SK-N-SH treated with all-trans-retinoic acid at 6 μM for 48 hours (cell line): ENCODE measurements around the gene FBLN5.

Experiments used
- ATAC-seq: fragments of 200-7000 bp; cut with Tn5 transposase; 3 replicates; pipeline ENCODE4 v1.9.1; 2020; ENCODE audit warnings: mild to moderate bottlenecking, moderate library complexity
- BACH2 ChIP-seq: fragments of 250-450 bp; sonication (Bioruptor Pico); IDR thresholded peaks from 2 replicates; pipeline ENCODE4 v1.9.0; 2021; ENCODE audit warnings: mild to moderate bottlenecking, borderline replicate concordance
- CREB5 ChIP-seq: fragments of 250-450 bp; sonication (Bioruptor Pico); IDR thresholded peaks from 2 replicates; pipeline ENCODE4 v1.5.1; 2020; ENCODE audit warnings: low read depth, mild to moderate bottlenecking, moderate library complexity
- CSDC2 ChIP-seq: fragments of 250-450 bp; sonication (Bioruptor Pico); IDR thresholded peaks from 2 replicates; pipeline ENCODE4 v1.5.0; 2020; ENCODE audit warnings: mild to moderate bottlenecking, moderate library complexity
- CSRNP3 ChIP-seq: fragments of 250-450 bp; sonication (Bioruptor Pico); IDR thresholded peaks from 2 replicates; pipeline ENCODE4 v1.5.1; 2021; ENCODE audit warnings: mild to moderate bottlenecking, moderate library complexity
- ESRRG ChIP-seq: fragments of 250-450 bp; sonication (Bioruptor Pico); IDR thresholded peaks from 2 replicates; pipeline ENCODE4 v1.6.1; 2021; ENCODE audit warnings: mild to moderate bottlenecking
- GLIS3 ChIP-seq: fragments of 250-450 bp; sonication (Bioruptor Pico); IDR thresholded peaks from 2 replicates; pipeline ENCODE4 v1.5.0; 2020; ENCODE audit warnings: mild to moderate bottlenecking, moderate library complexity
- ISL1 ChIP-seq: fragments of 250-450 bp; sonication (Bioruptor Pico); IDR thresholded peaks from 2 replicates; pipeline ENCODE4 v2.1.2; 2022; ENCODE audit warnings: mild to moderate bottlenecking, moderate library complexity
- OSR1 ChIP-seq: fragments of 250-450 bp; sonication (Bioruptor Pico); IDR thresholded peaks from 2 replicates; pipeline ENCODE4 v1.8.0; 2022; ENCODE audit warnings: moderate library complexity, mild to moderate bottlenecking, inconsistent platforms
- PATZ1 ChIP-seq: fragments of 250-450 bp; sonication (Bioruptor Pico); IDR thresholded peaks from 2 replicates; pipeline ENCODE4 v1.8.0; 2020; ENCODE audit warnings: mild to moderate bottlenecking, moderate library complexity, borderline replicate concordance
- PPARA ChIP-seq: fragments of 250-450 bp; sonication (Bioruptor Pico); IDR thresholded peaks from 2 replicates; pipeline ENCODE4 v1.5.0; 2020; ENCODE audit warnings: mild to moderate bottlenecking, borderline replicate concordance
- RARB ChIP-seq: fragments of 250-450 bp; sonication (Bioruptor Pico); IDR thresholded peaks from 2 replicates; pipeline ENCODE4 v1.8.0; 2021; ENCODE audit warnings: mild to moderate bottlenecking, moderate library complexity
- SNAI2 ChIP-seq: fragments of 250-450 bp; sonication (Bioruptor Pico); IDR thresholded peaks from 2 replicates; pipeline ENCODE4 v1.5.0; 2020; ENCODE audit warnings: mild to moderate bottlenecking, moderate library complexity
- TCF4 ChIP-seq: fragments of 250-450 bp; sonication (Bioruptor Pico); IDR thresholded peaks from 2 replicates; pipeline ENCODE4 v1.8.0; 2021; ENCODE audit warnings: mild to moderate bottlenecking, moderate library complexity, borderline replicate concordance
- TOX ChIP-seq: fragments of 250-450 bp; sonication (Bioruptor Pico); IDR thresholded peaks from 2 replicates; pipeline ENCODE4 v1.8.0; 2021; ENCODE audit warnings: mild to moderate bottlenecking, moderate library complexity, borderline replicate concordance
- TSHZ2 ChIP-seq: fragments of 250-450 bp; sonication (Bioruptor Pico); IDR thresholded peaks from 2 replicates; pipeline ENCODE4 v1.5.0; 2020; ENCODE audit warnings: mild to moderate bottlenecking, moderate library complexity
- ZC3H10 ChIP-seq: fragments of 250-450 bp; sonication (Bioruptor Pico); IDR thresholded peaks from 2 replicates; pipeline ENCODE4 v1.5.1; 2021; ENCODE audit warnings: mild to moderate bottlenecking, moderate library complexity
- ZFP3 ChIP-seq: fragments of 250-450 bp; sonication (Bioruptor Pico); IDR thresholded peaks from 2 replicates; pipeline ENCODE4 v1.5.0; 2020; ENCODE audit warnings: mild to moderate bottlenecking, moderate library complexity
- ZFP30 ChIP-seq: fragments of 450-650 bp; formaldehyde crosslinking; IDR thresholded peaks from 2 replicates; pipeline ENCODE4 v1.5.0; 2022; ENCODE audit warnings: mild to moderate bottlenecking, moderate library complexity
- ZNF565 ChIP-seq: fragments of 450-650 bp; formaldehyde crosslinking; conservative IDR thresholded peaks from 2 replicates; pipeline ENCODE4 v1.5.0; 2020; ENCODE audit warnings: low read depth, mild to moderate bottlenecking, moderate library complexity
- ZNF70 ChIP-seq: fragments of 450-650 bp; formaldehyde crosslinking; IDR thresholded peaks from 2 replicates; pipeline ENCODE4 v1.5.0; 2020; ENCODE audit warnings: mild to moderate bottlenecking, moderate library complexity
- ZNF8 ChIP-seq: fragments of 450-650 bp; formaldehyde crosslinking; IDR thresholded peaks from 2 replicates; pipeline ENCODE4 v1.5.0; 2020; ENCODE audit warnings: mild to moderate bottlenecking, moderate library complexity

FBLN5 gene

GRCh38 chr14:91927191-91927590 lies 20.3 kb downstream of the FBLN5 start:
- no peak for ATAC-seq
- TF ChIP-seq ZFP30 (no peak), CSRNP3 (no peak), ESRRG (CRISPR knock-in tag) (no peak)

- ATAC-seq = no peak
- TF ChIP-seq ZNF70 (CRISPR knock-in tag) (no peak), RARB (CRISPR knock-in tag) (no peak), ZFP30 (no peak), SNAI2 (CRISPR knock-in tag) (no peak), CREB5 (CRISPR knock-in tag) (no peak), PPARA (CRISPR knock-in tag) (no peak), ZC3H10 (no peak)
- TF ChIP-seq, all 23 proteins: peak for 0
Measured at GRCh38 chr14:91926131-91926890, 21.2 kb downstream of the FBLN5 start.

- ATAC-seq = no peak
- no peak for TF ChIP-seq ZNF8 (CRISPR knock-in tag)
- TF ChIP-seq BACH2 (CRISPR knock-in tag) = no peak
- TF ChIP-seq PATZ1 (CRISPR knock-in tag) = no peak
- no peak for TF ChIP-seq PPARA (CRISPR knock-in tag)
- TF ChIP-seq RARB (CRISPR knock-in tag) = no peak
- TF ChIP-seq TOX (CRISPR knock-in tag) = no peak
Measured at GRCh38 chr14:91925727-91926121, 21.8 kb downstream of the FBLN5 start.

GRCh38 chr14:91925001-91925726 lies 22.3 kb downstream of the FBLN5 start:
- ATAC-seq = no peak; the same call in 1 of the 3 replicates
- TF ChIP-seq TOX (CRISPR knock-in tag) (no peak), ZNF70 (CRISPR knock-in tag) (no peak), BACH2 (CRISPR knock-in tag) (no peak), PATZ1 (CRISPR knock-in tag) (no peak), ZFP3 (CRISPR knock-in tag) (no peak), CREB5 (CRISPR knock-in tag) (no peak), GLIS3 (CRISPR knock-in tag) (no peak), ZNF565 (CRISPR knock-in tag) (no peak), CSRNP3 (no peak), CSDC2 (CRISPR knock-in tag) (no peak), TSHZ2 (CRISPR knock-in tag) (no peak), ZFP30 (no peak), OSR1 (no peak), PPARA (CRISPR knock-in tag) (no peak), ISL1 (CRISPR knock-in tag) (no peak), TCF4 (no peak)
